Hepatocyte (in vitro differentiated cells): Measurements from ENCODE around the gene ZNF33A. TPM values are rescaled to one million over a fixed set of nuclear protein-coding genes. Genes with fewer than 3 reads are reported as not detected.
"Not testable (repeated sequence)": the region's sequence is repeated elsewhere in the genome, so short reads cannot be mapped to it uniquely, and the experiment has no call there.

Experiments
- DNase-seq: peaks from one replicate; pipeline ENCODE4 v3.0.0-alpha.2; 2016; ENCODE audit warnings: low spot score
- H2AFZ ChIP-seq: fragments of 200-600 bp; sonication (generic); 2 replicates; pipeline ENCODE4 v1.6.0; 2016; ENCODE audit warnings: antibody characterized with exemption, mild to moderate bottlenecking
- H3K27ac ChIP-seq: fragments of 200-600 bp; sonication (generic); 2 replicates; pipeline ENCODE4 v1.5.1; 2016; ENCODE audit warnings: mild to moderate bottlenecking
- H3K27me3 ChIP-seq: fragments of 200-600 bp; sonication (generic); 2 replicates; pipeline ENCODE4 v1.6.1; 2016
- H3K36me3 ChIP-seq: fragments of 200-600 bp; sonication (generic); replicated peaks from 2 replicates; pipeline ENCODE4 v1.5.1; 2016; ENCODE audit warnings: low read depth; ENCODE audit not compliant: insufficient read depth
- H3K4me1 ChIP-seq: fragments of 200-600 bp; sonication (generic); 2 replicates; pipeline ENCODE4 v1.5.1; 2016; ENCODE audit warnings: mild to moderate bottlenecking, moderate library complexity; ENCODE audit not compliant: insufficient read depth
- H3K4me2 ChIP-seq: fragments of 200-600 bp; sonication (generic); 2 replicates; pipeline ENCODE4 v1.6.0; 2016
- H3K4me3 ChIP-seq: fragments of 200-600 bp; sonication (generic); 2 replicates; pipeline ENCODE4 v1.5.1; 2016; ENCODE audit warnings: mild to moderate bottlenecking
- H3K79me2 ChIP-seq: fragments of 200-600 bp; sonication (generic); 2 replicates; pipeline ENCODE4 v1.6.0; 2017; ENCODE audit warnings: mild to moderate bottlenecking
- H3K9me2 ChIP-seq: fragments of 200-600 bp; sonication (generic); replicated peaks from 2 replicates; pipeline ENCODE4 v1.6.0; 2017; ENCODE audit warnings: mild to moderate bottlenecking; ENCODE audit not compliant: insufficient read depth
- H3K9me3 ChIP-seq: fragments of 200-600 bp; sonication (generic); 2 replicates; pipeline ENCODE4 v1.5.1; 2016; ENCODE audit warnings: low read depth, mild to moderate bottlenecking
- H4K20me1 ChIP-seq: fragments of 200-600 bp; sonication (generic); 2 replicates; pipeline ENCODE4 v1.6.0; 2016; ENCODE audit warnings: mild to moderate bottlenecking; ENCODE audit not compliant: insufficient read depth, poor library complexity, severe bottlenecking
- CTCF ChIP-seq: fragments of 200-600 bp; sonication (generic); IDR thresholded peaks from 2 replicates; pipeline ENCODE4 v1.5.1; 2016; ENCODE audit warnings: antibody characterized with exemption, mild to moderate bottlenecking; ENCODE audit not compliant: poor library complexity
- EZH2 ChIP-seq: fragments of 200-600 bp; sonication (generic); IDR thresholded peaks from 2 replicates; pipeline ENCODE4 v1.6.1; 2016; ENCODE audit warnings: antibody characterized with exemption, mild to moderate bottlenecking, borderline replicate concordance
- EZH2phosphoT487 ChIP-seq: fragments of 200-600 bp; sonication (generic); IDR thresholded peaks from one replicate; pipeline ENCODE4 v1.6.1; 2018; ENCODE audit warnings: antibody characterized with exemption, mild to moderate bottlenecking, low read depth, moderate library complexity; ENCODE audit not compliant: unreplicated experiment, severe bottlenecking
- WGBS: methylation state at CpG from one replicate; pipeline ENCODE4 v1.1.6; 2016; ENCODE audit warnings: low lambda C conversion rate; ENCODE audit errors: missing lambda C conversion rate; 5-methylcytosine and 5-hydroxymethylcytosine counted together
- polyA plus RNA-seq: library from polyadenylated mRNA; unstranded; fragments of >200 nt; fragmentation: Nextera tagmentation; extraction: Ambion mirVana; gene quantifications from 2 replicates; pipeline ENCODE4 v1.2.1, GENCODE V29; 2016
- total RNA-seq: library from RNA; depleted of rRNA; stranded (reverse); fragments of >200 nt; gene quantifications from 2 replicates; pipeline ENCODE4 v1.2.3, GENCODE V29; 2014

The ZNF33A gene
- total and polyA plus RNA-seq, 2 experiments from 2014 or later, result 7.0 to 22.5 TPM

- peaks cover 41% of the 10 kb centered on the region for H3K9me3 ChIP-seq
- TF ChIP-seq EZH2phosphoT487, result no peak
- TF ChIP-seq CTCF, result no peak
- TF ChIP-seq EZH2, result no peak
- no peak overlapping the region for H3K4me2 ChIP-seq
- H3K36me3 ChIP-seq, result peaks cover 20% of the 10 kb centered on the region
- H3K4me3 ChIP-seq, result no peak overlapping the region
- no peaks in the 10 kb centered on the region for H3K27me3 ChIP-seq
- no peaks in the 10 kb centered on the region for H4K20me1 ChIP-seq
- no peak overlapping the region for H3K27ac ChIP-seq
- no peaks in the 10 kb centered on the region for H3K79me2 ChIP-seq
- 100% methylated on average over 1 of the region's 1 CpG for WGBS
- no peak for DNase-seq
- H2AFZ ChIP-seq, result no peak overlapping the region
- H3K9me2 ChIP-seq, result no peaks in the 10 kb centered on the region
- H3K4me1 ChIP-seq, result no peaks in the 10 kb centered on the region
Measured at GRCh38 chr10:38050212-38050611, 39.7 kb downstream of the ZNF33A start.

- Histone ChIP-seq H3K4me1 (no peaks in the 10 kb centered on the region), H2AFZ (no peak overlapping the region), H3K4me3 (no peak overlapping the region), H4K20me1 (no peaks in the 10 kb centered on the region), H3K4me2 (no peak overlapping the region), H3K79me2 (no peaks in the 10 kb centered on the region), H3K9me3 (peaks cover 56% of the 10 kb centered on the region), H3K9me2 (no peaks in the 10 kb centered on the region), H3K27me3 (no peaks in the 10 kb centered on the region), H3K36me3 (peaks cover 28% of the 10 kb centered on the region), H3K27ac (peak overlapping the region; percentile 55)
- peak; percentile 5 for DNase-seq
- no peak for TF ChIP-seq CTCF
- no peak for TF ChIP-seq EZH2
- no peak for TF ChIP-seq EZH2phosphoT487
Measured at GRCh38 chr10:38054361-38054797, 43.9 kb downstream of the ZNF33A start.

- H4K20me1 ChIP-seq, H3K79me2 ChIP-seq, H3K4me2 ChIP-seq, H3K4me3 ChIP-seq, H3K9me2 ChIP-seq, H2AFZ ChIP-seq, DNase-seq, H3K4me1 ChIP-seq, H3K27ac ChIP-seq, H3K27me3 ChIP-seq: not testable (repeated sequence)
- WGBS, result 96% methylated on average over 5 of the region's 5 CpGs
- Histone ChIP-seq H3K36me3 (peaks cover 28% of the 10 kb centered on the region), H3K9me3 (peaks cover 56% of the 10 kb centered on the region)
Measured at GRCh38 chr10:38055274-38055894, 44.9 kb downstream of the ZNF33A start.

GRCh38 chr10:38069663-38070062, 59.2 kb downstream of the ZNF33A start:
- DNase-seq, H3K4me3 ChIP-seq, H3K9me2 ChIP-seq, H3K79me2 ChIP-seq, H2AFZ ChIP-seq, H3K27ac ChIP-seq, H3K36me3 ChIP-seq, H3K4me2 ChIP-seq, H3K4me1 ChIP-seq, H4K20me1 ChIP-seq, H3K27me3 ChIP-seq, H3K9me3 ChIP-seq: not testable (repeated sequence)
- WGBS, result 37% methylated on average over 1 of the region's 1 CpG
